ENCODE measurements around the gene ZNF280A.
A peak's percentile ranks its signal among the peaks of the same experiment; 100 is the strongest.

ZNF280A gene

DNA sequence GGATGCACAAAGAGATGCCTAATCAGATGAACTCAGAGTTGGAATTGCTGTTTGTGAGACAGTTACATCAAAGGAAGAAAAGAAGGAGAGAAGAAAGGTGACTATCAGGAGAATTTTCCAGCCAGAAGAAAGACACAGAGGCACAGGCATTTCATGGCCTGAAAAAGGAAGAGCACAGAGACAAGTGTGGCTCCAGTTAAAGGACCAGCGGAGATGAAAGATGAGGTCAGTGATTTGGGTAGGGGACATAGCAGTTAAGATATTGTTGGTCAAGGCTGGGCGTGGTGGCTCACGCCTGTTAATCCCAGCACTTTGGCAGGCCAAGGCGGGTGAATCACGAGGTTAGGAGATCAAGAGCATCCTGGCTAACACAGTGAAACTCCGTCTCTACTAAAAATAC is 3.4 kb upstream of the ZNF280A start:
- no peak overlapping the region for H3K4me2 ChIP-seq (ENCODE audit: low read depth, low read length)
- H3K9me2 ChIP-seq (replicated peaks; ENCODE audit: insufficient read depth, low read length): no peaks in the 10 kb centered on the region
- no peak for DNase-seq
- no peak overlapping the region for H3K27ac ChIP-seq (ENCODE audit: low read length)
- H3K27me3 ChIP-seq (replicated peaks; ENCODE audit: insufficient read depth, low read length): no peaks in the 10 kb centered on the region
- H3K4me1 ChIP-seq (ENCODE audit: low read length): peaks cover 19% of the 10 kb centered on the region
- no peak for TF ChIP-seq EZH2 (optimal IDR thresholded peaks at IDR 0.05; ENCODE audit: low read depth, low read length)
- TF ChIP-seq EZH2phosphoT487 (IDR thresholded peaks at IDR 0.05; ENCODE audit: low read length): no peak
- TF ChIP-seq, protein P1, sequence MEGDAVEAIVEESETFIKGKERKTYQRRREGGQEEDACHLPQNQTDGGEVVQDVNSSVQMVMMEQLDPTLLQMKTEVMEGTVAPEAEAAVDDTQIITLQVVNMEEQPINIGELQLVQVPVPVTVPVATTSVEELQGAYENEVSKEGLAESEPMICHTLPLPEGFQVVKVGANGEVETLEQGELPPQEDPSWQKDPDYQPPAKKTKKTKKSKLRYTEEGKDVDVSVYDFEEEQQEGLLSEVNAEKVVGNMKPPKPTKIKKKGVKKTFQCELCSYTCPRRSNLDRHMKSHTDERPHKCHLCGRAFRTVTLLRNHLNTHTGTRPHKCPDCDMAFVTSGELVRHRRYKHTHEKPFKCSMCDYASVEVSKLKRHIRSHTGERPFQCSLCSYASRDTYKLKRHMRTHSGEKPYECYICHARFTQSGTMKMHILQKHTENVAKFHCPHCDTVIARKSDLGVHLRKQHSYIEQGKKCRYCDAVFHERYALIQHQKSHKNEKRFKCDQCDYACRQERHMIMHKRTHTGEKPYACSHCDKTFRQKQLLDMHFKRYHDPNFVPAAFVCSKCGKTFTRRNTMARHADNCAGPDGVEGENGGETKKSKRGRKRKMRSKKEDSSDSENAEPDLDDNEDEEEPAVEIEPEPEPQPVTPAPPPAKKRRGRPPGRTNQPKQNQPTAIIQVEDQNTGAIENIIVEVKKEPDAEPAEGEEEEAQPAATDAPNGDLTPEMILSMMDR (IDR thresholded peaks at IDR 0.05; ENCODE audit: low read length): no peak
- H2AFZ ChIP-seq (ENCODE audit: low read length): no peak overlapping the region
- no peaks in the 10 kb centered on the region for H4K20me1 ChIP-seq (ENCODE audit: insufficient read depth, low read length)
- H3K36me3 ChIP-seq (replicated peaks; ENCODE audit: insufficient read depth, low read length): no peaks in the 10 kb centered on the region
- no peak overlapping the region for H3K9ac ChIP-seq (ENCODE audit: low read length)
- H3K4me3 ChIP-seq (ENCODE audit: low read length): no peak overlapping the region
- H3K79me2 ChIP-seq (ENCODE audit: low read length): no peaks in the 10 kb centered on the region
- peaks cover 7% of the 10 kb centered on the region; the same call in 1 of the 2 replicates for H3F3A ChIP-seq (ENCODE audit: insufficient read depth, low read length)
- H3K9me3 ChIP-seq (replicated peaks; ENCODE audit: insufficient read depth, low read length): no peaks in the 10 kb centered on the region

DNA sequence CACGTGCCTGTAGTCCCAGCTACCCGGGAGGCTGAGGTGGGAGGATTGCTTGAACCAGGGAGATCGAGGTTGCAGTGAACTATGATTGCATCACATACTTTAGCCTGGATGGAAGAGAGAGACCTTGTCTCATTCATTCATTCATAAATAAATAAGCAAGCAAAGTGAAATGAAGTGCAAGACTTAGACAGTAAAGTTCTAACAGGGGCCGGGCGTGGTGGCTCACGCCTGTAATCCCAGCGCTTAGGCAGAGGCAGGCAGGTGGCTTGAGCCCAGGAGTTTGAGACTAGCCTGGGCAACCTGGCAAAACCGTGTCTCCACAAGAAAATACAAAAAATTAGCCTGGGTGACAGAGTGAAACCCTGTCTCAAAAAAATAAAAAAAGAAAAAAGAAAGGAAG is 1.6 kb upstream of the ZNF280A start:
- peaks cover 7% of the 10 kb centered on the region; the same call in 1 of the 2 replicates for H3F3A ChIP-seq (ENCODE audit: insufficient read depth, low read length)
- TF ChIP-seq, protein P1 (IDR thresholded peaks at IDR 0.05; ENCODE audit: low read length): no peak
- no peak for TF ChIP-seq EZH2phosphoT487 (IDR thresholded peaks at IDR 0.05; ENCODE audit: low read length)
- no peak for TF ChIP-seq EZH2 (optimal IDR thresholded peaks at IDR 0.05; ENCODE audit: low read depth, low read length)
- H3K4me1 ChIP-seq (ENCODE audit: low read length): peaks cover 19% of the 10 kb centered on the region
- no peak for DNase-seq
- no peaks in the 10 kb centered on the region for H3K79me2 ChIP-seq (ENCODE audit: low read length)
- H3K27ac ChIP-seq (ENCODE audit: low read length): no peak overlapping the region
- H3K27me3 ChIP-seq (replicated peaks; ENCODE audit: insufficient read depth, low read length): no peaks in the 10 kb centered on the region
- H3K9ac ChIP-seq (ENCODE audit: low read length): no peak overlapping the region
- H4K20me1 ChIP-seq (ENCODE audit: insufficient read depth, low read length): no peaks in the 10 kb centered on the region
- peak overlapping the region; percentile 23; the same call in 1 of the 2 replicates for H2AFZ ChIP-seq (ENCODE audit: low read length)
- H3K9me3 ChIP-seq (replicated peaks; ENCODE audit: insufficient read depth, low read length): no peaks in the 10 kb centered on the region
- H3K36me3 ChIP-seq (replicated peaks; ENCODE audit: insufficient read depth, low read length): no peaks in the 10 kb centered on the region
- no peaks in the 10 kb centered on the region for H3K9me2 ChIP-seq (replicated peaks; ENCODE audit: insufficient read depth, low read length)
- peak overlapping the region; percentile 22; the same call in 1 of the 2 replicates for H3K4me2 ChIP-seq (ENCODE audit: low read depth, low read length)
- H3K4me3 ChIP-seq (ENCODE audit: low read length): no peak overlapping the region

DNA sequence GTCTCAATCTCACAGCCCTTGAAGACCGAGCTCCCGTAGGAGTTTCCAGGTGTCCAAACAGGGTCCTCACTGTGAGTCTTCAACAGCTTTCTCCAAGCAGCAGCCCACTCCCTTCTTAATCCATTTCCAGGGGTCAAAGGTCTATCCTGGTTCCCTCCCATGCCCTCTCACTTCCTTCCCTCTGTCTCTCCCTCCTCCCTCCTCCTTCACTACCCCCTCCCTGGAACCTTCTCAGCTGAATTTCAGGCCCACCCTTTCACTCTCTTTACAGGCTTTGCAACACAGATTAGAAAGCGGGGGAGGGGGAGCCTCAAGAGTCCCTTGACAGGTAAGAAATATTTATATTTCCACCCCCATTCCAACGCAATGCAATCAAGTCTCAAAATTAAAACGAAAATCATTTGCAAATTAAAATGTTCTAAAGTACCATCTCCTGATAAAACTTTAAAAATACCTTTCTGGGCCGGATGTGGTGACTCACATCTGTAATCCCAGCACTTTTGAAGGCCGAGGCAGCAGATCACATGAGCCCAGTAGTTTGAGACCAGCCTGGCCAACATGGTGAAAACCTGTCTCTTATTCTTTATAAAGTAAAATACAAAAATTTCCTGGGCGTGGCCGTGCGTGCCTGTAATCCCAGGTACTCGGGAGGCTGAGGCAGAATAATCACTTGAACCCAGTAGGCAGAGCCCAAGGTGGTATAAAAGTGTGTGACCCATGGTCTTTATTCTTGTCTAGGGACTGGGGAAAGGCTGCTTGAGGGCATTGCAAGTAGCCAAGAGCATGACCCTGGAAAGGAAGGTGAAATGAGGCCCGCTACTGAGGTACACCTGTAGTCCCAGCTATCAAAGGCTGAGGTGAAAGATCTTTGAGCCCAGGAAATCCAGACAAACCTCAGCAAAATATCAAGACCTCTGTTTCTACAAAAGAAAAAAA is 865 bp upstream of the ZNF280A start:
- Histone ChIP-seq H4K20me1 (ENCODE audit: insufficient read depth, low read length) (no peaks in the 10 kb centered on the region), H2AFZ (ENCODE audit: low read length) (peak overlapping the region; percentile 37), H3K9ac (ENCODE audit: low read length) (no peak overlapping the region), H3K4me3 (ENCODE audit: low read length) (no peak overlapping the region), H3K4me1 (ENCODE audit: low read length) (peaks cover 19% of the 10 kb centered on the region), H3K9me2 (replicated peaks; ENCODE audit: insufficient read depth, low read length) (no peaks in the 10 kb centered on the region), H3K27me3 (replicated peaks; ENCODE audit: insufficient read depth, low read length) (no peaks in the 10 kb centered on the region), H3K27ac (ENCODE audit: low read length) (no peak overlapping the region), H3K9me3 (replicated peaks; ENCODE audit: insufficient read depth, low read length) (no peaks in the 10 kb centered on the region), H3K4me2 (ENCODE audit: low read depth, low read length) (peak overlapping the region; percentile 22; the same call in 1 of the 2 replicates), H3K79me2 (ENCODE audit: low read length) (no peaks in the 10 kb centered on the region), H3F3A (ENCODE audit: insufficient read depth, low read length) (peaks cover 7% of the 10 kb centered on the region; the same call in 1 of the 2 replicates), H3K36me3 (replicated peaks; ENCODE audit: insufficient read depth, low read length) (no peaks in the 10 kb centered on the region)
- DNase-seq: peak; percentile 17
- no peak for TF ChIP-seq EZH2 (optimal IDR thresholded peaks at IDR 0.05; ENCODE audit: low read depth, low read length)
- TF ChIP-seq EZH2phosphoT487 (IDR thresholded peaks at IDR 0.05; ENCODE audit: low read length): no peak
- TF ChIP-seq, protein P1 (IDR thresholded peaks at IDR 0.05; ENCODE audit: low read length): no peak
